ENCODE measurements around the gene EIF3L.

GRCh38 chr22:37832022-37832857 is 17.0 kb upstream of the EIF3L start:
- TF ChIP-seq CTCF (conservative IDR thresholded peaks at IDR 0.05 in 1 of 2, IDR thresholded peaks at IDR 0.05 in 1 of 2; ENCODE audit: low read depth in 1 of 2, low read length in 2 of 2) (no peak), EZH2 (IDR thresholded peaks at IDR 0.05; ENCODE audit: low read length, missing control alignments) (no peak)
